Esophagus muscularis mucosa (tissue), 4 donors: ENCODE data around the gene CHST5.

Experiments used
- CTCF ChIP-seq, 3 experiments: fragments of 200-600 bp in 2 of 3; fragments of 450-650 bp in 1 of 3; sonication (generic) in 2 of 3; IDR thresholded peaks; one replicate each; pipeline ENCODE4 v1.5.1; 2017 to 2019; ENCODE audit warnings: antibody characterized with exemption in 3 of 3, mild to moderate bottlenecking in 2 of 3, moderate library complexity in 1 of 3
- EP300 ChIP-seq: sonication (generic); formaldehyde crosslinking; IDR thresholded peaks from one replicate; pipeline ENCODE4 v1.6.1; 2017; ENCODE audit warnings: antibody characterized with exemption
- POLR2A ChIP-seq: fragments of 450-650 bp; IDR thresholded peaks from one replicate; pipeline ENCODE4 v1.6.1; 2017; ENCODE audit warnings: antibody characterized with exemption, moderate library complexity, mild to moderate bottlenecking, low read depth
- POLR2AphosphoS5 ChIP-seq, 2 donors: sonication (generic); formaldehyde crosslinking; IDR thresholded peaks; one replicate each; pipeline ENCODE4 v1.6.1; 2017; ENCODE audit warnings: antibody characterized with exemption in 2 of 2

- no peak for TF ChIP-seq POLR2A
- no peak for TF ChIP-seq CTCF (IDR thresholded peaks at IDR 0.05)
- TF ChIP-seq EP300 = no peak
- TF ChIP-seq POLR2AphosphoS5 (IDR thresholded peaks at IDR 0.05) = no peak
Measured at GRCh38 chr16:75535211-75535843, 581 bp downstream of the CHST5 start.
